Measurements from ENCODE around the gene RAB18.

DNA sequence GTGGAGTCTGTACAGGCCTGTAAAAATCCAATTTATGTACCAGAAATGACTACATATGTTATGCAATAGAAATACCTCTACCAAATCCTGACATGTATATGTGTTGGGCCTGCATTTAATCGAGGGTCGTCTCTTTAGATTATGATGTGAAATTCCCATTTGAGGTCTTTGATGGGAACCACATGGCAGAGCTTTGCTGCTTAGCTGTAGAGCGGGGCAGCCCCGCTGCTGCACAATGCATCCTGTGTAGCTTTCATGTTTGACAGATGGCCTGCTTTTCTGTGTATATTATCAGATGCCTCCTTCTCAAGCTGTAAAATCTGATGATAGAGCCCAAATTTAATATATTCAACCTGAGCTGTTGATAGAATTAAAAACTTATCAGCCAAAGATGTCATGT lies 65.8 kb downstream of the RAB18 start:
- TF ChIP-seq SP1 (IDR thresholded peaks at IDR 0.05) = no peak
- TF ChIP-seq NFRKB (IDR thresholded peaks at IDR 0.05) = no peak
- no peak for TF ChIP-seq FOXK2 (IDR thresholded peaks at IDR 0.05)
- TF ChIP-seq ELF4 (IDR thresholded peaks at IDR 0.05) = no peak
- TF ChIP-seq, protein P1, sequence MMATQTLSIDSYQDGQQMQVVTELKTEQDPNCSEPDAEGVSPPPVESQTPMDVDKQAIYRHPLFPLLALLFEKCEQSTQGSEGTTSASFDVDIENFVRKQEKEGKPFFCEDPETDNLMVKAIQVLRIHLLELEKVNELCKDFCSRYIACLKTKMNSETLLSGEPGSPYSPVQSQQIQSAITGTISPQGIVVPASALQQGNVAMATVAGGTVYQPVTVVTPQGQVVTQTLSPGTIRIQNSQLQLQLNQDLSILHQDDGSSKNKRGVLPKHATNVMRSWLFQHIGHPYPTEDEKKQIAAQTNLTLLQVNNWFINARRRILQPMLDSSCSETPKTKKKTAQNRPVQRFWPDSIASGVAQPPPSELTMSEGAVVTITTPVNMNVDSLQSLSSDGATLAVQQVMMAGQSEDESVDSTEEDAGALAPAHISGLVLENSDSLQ (IDR thresholded peaks at IDR 0.05) = no peak
- no peak for TF ChIP-seq ZNF384 (IDR thresholded peaks at IDR 0.05)
- no peak for TF ChIP-seq ARNT (IDR thresholded peaks at IDR 0.05)
- no peak for TF ChIP-seq FOXM1 (IDR thresholded peaks at IDR 0.05; ENCODE audit: borderline replicate concordance)
- no peak for TF ChIP-seq SUZ12 (IDR thresholded peaks at IDR 0.05)
- no peak for TF ChIP-seq HDGF (IDR thresholded peaks at IDR 0.05; ENCODE audit: borderline replicate concordance)
- no peak for TF ChIP-seq LEF1 (IDR thresholded peaks at IDR 0.05; ENCODE audit: borderline replicate concordance)
- TF ChIP-seq BHLHE40 (IDR thresholded peaks at IDR 0.05; ENCODE audit: borderline replicate concordance) = no peak
- no peak for TF ChIP-seq FOXA1 (IDR thresholded peaks at IDR 0.05)

Data from HEK293T (cell line).